Activated CD8-positive, alpha-beta memory T cell treated with anti-CD3 and anti-CD28 coated beads, Interleukin-2, amount 50 U/mL, for 4 hours (primary cell): ENCODE results near the gene ZNHIT2.

Experiments
- DNase-seq: peaks from one replicate; pipeline ENCODE4 v3.0.0-alpha.2; 2020

ZNHIT2 gene

DNA sequence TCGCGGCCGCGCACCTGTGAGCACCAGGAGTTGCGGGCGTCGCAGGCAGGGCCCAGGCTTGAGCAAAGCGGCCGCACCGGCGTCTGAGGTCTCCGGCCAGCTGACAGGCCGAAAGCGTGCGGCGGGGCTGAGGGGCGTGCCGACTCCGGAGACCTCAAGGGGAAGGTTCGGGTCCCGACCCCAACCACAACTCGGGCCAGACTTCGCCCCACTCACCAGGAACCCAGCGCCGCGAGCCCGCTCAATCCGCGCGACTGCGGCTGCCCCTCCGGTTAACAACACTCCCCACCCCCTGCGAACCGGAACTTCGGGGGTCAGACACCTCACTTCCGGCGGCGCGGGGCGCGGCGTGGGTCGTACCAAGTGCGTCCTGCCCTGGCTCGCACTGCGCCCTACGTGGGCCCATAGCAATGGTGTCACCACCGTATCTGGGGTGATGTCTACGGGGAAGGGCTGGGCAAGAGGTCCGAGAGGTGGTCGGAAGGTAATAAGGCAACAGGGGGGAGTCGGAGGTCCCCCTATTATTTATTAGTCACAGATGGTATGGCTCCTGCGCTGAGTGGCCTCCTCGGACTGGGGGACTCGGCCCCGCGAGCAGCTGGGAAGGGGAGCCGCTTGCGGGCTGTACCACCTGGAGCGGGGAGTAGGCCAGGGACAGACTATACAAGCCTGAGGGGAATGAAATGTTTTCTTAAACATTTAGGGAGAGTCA, 16.9 kb upstream of the ZNHIT2 start, which contains the start of gene SYVN1:
SYVN1 (minus strand) TSS at position 280 of the 712 bp plus-strand sequence. CDS start 918 bp downstream, outside the sequence.
- DNase-seq, result peak; percentile 92

DNA sequence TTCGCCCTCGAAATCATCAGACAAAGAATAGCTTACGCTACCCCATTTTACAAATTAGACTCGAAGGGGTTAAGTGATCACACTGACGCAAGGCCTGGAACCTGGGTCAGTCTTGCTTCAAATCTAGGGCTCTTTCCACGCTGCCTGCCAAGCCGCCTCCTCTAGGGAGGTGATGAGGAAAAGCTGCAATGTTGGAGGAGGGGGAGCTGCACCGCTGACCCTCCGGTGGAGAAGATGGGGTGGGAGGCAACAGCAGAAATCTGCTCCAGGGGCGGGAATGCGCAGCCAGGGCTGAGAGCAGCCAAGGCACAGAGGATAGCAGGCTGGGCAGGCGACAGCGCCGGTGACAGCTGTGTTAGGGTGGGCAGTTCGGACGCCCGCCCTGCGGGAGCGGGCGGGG, 16.2 kb upstream of the ZNHIT2 start:
- no peak for DNase-seq

DNA sequence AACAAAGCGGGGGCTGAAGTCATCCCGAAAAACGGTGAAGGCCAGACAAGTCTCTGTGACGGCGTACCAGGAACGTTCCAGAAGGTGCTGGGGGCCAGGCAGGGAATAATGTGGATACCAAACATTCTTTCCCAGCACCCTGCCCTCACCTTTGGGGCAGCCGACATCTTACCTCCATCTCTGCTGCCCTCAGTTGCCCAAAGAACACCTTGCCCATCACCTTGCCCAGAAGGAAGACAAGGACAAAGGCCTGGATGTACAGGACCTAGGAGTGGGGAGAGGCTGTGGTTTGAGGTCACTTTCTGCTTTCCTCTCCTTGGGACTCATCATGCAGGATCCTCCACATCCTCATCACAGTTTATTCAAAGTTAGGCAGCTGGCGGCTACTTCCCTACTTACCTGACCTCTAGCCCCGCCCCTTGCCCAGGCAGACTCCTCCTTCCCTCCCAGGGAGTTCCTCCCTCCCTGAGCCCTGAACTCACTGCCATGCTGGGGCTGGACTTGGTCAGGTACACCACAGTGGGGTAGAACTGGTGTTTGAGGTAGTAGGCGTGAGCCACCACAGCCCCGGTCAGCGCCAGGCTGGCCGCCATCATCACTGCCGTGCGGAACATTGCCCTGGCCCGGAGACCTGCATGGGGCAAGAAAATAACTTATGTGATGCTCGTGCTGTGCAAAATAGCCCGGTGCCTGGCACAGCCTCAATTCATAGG, 15.6 kb upstream of the ZNHIT2 start:
- no peak for DNase-seq

DNA sequence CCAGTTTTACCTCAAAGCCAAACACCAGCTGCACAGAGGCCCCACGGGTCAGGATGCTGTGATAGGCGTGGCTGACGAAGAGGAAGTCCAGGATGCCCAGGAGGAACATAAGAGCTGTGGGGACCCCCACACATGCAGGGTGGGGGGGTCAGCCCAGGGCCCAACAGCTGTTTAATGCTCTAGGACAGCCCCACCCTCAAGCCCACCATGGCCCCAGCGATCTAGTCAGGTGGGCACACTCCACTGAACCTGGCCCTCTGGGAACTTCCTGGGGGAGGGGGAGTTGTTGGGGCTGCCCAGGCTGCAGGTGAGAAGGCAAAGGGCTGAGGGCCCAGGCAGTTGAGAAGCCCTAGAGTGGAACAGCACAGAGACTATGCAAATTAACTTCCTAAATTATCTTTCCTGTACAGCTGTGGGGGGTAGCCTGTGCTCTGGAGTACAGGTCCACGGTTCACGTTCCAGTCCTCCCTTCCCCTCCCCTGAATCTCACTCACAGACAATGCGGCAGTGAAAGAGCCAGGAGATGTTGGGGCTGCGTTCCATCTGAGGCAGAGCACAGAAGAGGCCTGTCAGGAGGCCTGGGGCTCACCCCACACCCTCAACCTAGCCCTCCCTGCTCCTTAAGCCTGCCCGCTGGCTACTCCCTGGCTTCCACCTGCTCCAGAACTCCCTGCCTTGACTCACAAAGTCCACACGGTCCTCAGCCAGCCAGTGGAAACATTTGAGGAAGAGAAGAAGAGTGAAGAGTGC, 14.9 kb upstream of the ZNHIT2 start:
- no peak for DNase-seq

DNA sequence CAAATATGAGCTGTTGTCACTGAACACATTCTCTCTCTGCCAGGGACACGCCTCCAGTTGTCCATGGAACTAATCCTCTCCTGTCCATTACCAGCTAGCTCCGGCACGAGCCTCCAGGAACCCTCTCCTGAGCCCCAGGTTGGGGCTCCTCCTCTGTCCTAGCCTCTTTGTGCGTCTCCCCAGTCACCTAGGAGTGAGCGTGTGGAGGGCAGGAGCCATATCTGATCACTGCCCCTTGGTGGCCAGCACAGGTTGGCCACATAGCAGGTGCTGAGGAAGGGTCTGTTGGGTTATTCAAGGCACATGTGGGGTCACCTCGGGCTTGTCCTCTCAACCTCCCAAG, 14.4 kb upstream of the ZNHIT2 start:
- DNase-seq, result no peak

DNA sequence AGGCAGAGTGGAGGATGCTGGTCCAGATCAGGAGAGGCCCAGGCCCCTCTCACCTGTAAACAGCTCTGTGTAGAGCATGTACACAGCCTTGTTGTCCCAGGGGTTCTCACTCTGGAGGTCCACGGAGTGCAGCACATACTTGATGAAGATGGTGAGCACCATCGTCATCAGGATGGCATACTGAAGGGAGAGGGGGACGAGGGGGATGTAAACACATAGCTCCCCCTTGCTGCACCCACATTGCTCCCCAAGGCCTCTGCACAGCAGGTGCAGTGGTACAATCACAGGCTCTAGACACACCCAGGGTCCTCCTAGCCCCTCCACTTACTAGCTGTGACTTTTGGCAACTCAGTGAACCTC, 13.9 kb upstream of the ZNHIT2 start:
- DNase-seq, result no peak

DNA sequence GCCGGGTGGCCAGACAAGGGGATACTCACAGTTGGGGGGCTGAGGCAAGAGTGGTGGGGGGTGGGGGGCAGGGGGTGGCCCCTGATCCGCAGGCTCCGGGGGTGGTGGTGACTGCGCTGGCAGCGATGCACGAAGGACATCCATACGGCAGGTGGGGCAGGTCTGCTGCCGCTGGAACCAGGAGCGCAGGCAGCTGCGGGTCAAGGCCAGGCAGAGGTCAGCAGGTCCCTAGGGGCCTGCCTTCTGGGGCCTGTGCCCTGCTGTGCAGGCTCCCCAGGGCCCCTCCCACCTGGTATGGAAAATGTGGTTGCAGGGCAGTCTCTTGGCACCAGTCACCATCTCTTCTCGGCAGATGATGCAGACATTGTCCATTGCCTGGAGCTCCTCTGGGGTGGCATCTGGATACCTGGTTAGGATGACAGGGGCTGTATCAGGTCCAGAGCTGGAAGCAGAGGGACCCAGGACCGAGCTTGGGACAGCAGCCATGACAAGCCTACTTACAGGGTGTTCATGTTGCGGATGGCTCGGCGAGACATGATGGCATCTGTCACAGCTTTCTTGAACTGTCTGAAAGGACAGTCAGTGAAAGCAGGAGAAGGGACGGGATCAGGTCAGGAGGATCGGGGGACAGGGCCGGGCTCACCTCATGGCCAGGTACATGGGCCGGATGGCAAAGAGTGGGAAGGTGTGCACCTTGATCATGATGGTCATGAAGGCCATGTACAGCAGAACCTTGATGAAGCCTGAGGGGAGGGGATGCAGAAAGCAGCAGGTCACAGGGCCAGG, 13.3 kb upstream of the ZNHIT2 start:
- DNase-seq, result no peak

DNA sequence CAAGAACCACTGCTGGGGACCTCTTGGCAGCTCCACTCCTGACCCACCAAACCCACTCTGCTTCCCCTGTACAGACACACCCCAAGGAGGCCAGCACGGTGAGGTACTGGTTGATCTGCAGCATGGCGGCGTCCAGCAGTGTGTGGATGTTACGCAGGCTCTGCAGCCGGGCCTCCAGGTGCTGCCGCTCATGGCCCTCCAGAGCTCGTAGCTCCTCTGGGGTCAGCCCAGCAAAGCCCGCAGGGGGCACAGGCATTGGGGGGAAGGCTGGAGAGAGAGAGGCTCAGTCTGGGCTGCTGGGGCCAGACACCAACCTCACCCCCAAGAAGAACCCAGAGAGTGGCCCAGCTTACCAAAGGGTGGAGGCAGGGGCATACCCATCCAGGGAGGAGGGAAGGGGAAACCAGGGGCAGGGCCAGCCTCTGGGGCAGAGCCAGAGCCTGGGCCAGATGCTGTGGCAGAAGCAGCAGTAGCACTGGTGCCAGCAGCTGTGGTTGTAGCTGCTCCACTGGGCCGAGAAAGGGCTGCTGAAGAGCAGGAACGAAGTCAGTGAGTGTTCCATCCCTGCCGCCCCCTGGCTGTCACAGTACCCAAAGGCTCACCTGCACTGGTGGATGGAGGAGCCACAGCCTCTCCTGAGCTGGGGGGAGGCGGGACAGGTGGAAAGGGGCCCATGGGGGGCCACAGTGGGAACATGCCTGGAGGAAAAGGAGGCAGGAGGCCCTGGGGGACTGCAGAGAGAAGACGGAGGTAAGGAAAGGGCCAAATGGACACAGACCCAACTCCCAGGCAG, 12.3 kb upstream of the ZNHIT2 start:
- DNase-seq, result no peak

DNA sequence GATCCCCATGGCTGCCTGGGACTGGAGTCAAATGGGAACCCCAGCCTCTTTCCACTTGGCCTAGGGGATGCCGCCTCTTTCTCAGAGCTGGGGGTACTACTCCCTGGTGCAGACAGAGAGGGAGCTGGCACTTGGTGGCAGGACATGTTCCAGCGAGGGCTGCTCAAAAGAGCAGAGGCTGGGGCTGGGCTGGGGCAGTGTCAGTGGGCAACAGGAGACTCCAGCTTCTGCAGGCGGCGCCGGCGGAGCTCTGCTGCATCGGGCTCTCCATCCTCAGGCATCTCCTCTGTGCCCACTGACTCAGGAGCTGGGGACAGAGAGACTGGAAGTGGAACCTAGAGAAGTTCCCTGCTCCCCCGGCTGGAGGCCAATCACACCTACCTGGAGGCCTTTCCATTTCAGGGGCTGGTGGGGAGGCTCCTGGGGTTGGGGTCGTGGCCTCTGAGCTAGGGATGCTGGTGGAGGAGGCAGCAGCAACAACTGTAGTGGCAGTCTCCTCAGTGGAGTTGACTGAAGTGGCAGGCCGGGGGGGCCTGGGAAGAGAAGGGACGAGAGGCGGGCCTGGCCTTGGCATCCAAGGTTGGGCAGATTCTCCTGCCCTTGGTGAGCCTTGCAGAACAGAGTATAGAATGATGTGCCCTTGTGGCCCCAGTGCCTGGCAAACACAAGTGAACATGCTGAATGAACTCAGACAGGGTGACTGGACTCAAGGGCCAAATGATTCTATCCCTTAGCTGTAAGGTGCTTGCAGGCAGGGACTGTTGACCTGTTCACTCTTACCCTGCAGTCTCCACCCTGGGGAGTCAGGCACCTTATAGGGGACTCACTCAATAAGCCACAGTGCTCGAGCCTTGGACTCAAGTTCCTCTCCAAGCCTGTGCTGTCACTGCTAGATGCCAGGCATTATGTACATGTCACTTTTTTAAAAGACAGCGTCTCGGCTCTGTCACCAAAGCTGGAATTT, 11.0 kb upstream of the ZNHIT2 start:
- DNase-seq, result no peak

DNA sequence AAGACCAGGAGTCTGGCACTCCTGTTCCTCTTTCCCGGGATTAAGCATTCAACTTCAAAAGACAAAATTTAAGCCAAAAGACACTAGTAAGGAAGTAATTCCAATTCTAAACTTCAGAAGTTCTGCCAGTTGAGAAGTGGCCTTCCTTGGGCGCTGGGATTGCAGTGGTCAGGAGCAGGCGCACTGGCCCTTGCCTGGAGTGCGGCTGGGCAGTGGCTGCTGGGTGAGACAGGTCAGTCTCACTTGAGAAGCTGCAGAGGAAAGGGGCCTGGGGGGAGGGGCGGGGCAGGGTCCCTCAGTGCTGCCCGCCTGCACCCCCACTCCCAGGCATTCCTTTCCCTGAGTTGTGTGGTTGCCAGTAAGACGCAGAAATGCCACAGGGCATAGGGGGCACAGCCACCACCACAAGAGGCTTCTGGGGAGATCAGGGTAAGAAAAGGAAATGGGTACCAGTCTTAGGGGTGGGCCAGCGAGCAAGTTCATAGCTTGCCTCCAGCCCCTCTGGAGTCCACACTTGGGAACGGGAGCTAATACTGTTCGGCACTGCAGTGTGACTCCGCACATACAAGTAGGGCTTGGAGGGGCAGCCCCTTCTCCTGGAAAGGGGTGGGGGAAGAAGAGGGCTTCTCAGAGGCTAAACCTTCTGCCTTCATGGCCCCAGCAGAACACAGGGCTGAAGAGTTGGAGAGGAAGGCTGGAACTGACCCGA, 10.1 kb upstream of the ZNHIT2 start:
- DNase-seq, result no peak

DNA sequence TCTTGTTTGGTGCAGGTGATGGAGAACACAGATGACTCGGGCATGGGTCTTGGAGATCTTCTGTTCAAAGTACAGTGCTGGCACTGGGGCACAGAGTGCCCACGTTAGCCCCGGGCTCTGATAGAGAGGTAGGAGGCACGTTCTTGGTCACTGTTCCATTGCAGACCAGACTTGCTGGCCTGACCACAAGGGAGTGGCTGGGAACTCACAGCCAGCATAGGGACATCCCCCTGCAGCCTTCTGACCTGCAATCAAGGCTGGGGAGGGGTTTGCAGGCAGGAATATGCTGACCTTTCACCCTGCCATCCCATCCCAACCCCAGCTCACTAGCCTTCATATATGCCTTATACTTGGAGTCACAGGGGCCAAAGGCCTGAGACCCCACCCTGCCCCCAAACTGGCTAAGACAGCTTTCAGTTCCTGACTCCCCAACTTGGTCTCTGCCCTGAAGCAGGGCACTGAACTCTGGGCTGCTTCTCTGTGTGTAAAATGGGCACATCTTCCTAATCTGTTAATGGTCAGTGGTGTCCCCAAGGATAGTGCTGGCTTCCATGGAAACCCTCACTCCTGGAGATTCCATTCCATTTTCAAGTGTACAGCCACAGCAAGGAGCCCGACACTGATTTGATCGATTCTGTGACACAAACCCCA, 9.2 kb upstream of the ZNHIT2 start:
- DNase-seq, result no peak

DNA sequence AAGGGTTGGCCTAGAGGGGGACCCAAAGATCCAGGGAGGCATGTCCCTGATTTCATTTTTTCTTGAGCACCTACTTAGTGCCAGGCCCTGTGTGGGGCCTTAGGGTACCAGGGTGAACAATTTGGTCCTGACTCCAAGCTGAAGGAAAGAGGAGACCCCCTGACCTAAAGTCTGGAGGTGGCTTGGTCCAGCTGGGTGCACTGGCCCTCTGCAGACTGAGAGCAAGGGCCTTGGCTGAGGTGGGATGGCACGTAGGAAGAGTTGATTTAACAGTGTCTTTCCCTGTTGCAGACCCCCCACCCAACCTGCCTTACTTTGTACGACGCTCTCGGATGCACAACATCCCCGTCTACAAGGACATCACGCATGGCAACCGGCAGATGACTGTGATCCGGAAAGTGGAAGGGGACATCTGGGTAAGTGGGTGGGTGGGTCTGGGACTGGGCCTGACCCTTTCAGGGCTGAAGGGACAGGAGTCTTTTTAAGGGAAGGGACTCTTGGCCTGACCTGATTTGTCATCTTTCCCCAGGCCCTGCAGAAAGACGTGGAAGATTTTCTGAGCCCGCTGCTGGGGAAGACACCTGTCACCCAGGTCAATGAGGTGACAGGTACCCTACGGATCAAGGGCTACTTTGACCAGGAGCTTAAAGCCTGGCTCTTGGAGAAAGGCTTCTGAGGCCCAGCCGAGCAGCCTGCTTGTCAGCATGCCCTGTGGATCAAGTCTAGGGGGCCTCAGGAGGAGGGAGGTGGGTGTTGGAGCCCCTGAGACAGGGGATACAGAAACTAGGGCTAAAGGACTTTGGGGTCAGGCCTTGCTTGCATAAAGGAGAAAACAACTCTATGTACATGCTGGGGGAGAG, 7.9 kb upstream of the ZNHIT2 start:
- no peak for DNase-seq

DNA sequence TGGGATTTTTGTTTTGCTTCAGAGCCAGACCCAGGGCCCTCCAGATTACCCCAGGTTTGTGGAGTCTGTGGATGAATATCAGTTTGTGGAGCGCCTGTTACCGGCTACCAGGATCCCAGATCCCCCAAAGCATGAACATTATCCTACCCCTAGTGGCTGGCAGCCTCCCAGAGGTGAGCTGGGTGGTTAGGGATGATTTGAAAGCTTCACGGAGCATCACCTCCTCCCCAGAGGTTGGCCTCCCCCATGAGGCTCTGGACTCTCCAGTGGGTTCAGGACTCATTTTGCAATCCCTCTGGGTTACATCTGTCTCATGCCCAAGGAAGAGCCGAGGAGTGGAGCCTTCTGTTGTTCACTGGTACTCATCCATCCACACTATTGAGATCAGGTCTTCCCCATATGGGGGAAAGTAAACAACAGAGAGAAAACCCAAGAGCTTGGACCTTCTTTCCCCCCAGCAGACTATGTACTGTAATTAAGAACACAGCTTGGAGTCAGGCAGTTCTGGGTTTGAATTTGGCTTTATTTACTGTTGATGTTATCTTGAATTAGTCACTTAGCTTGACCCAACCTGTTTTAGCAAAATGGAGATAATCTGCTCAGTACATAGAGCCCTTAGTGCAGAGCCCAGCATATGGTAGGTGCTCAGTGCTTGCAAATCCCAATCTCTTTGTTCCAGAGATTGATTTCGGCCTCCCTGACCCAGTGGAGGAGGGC, 7.1 kb upstream of the ZNHIT2 start:
- no peak for DNase-seq

DNA sequence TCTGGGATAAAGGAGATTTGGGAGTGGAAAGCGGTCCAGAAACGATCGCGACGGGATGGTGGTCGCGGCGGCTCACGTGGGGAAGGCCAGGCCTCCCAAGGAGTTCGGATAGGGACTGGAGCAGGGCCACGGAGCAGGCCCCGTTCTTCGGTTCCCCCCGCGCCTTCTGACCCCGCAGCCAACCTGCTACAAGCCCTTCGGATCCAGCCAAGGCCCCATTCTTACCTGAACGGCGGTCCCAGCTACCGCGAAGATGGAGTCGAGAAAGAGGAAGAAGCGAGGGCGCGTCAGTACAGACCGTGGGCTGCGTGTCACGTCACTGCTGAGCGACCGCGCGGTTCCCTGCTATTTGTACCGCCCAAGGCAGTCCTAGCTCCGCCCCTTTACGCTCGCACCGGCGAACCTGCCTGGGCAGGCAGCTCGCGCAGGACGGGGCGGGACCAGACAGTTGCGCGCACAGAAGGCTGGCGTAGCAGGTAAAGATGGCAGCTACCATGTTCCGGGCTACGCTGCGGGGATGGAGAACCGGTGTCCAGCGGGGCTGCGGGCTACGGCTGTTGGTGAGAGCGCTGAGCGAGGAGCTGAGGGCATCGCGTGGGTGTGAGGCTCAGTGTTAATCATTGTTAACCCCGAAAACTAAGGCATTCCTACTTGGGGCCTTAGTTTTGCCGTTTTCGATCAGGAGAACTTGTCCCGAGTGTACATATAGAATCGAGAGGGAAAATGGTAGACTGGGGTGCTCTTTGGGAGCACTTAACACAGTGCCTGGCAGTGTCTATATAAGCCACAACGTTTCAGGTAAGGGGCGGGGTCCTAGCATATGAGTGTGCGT, 4.6 kb upstream of the ZNHIT2 start, which contains the start of the genes FAU and MRPL49:
FAU (minus strand) TSS at position 270 of the 832 bp plus-strand sequence. CDS start 321 bp downstream, outside the sequence.
MRPL49 (plus strand) TSS at position 457 of the 832 bp plus-strand sequence; CDS start at position 483, 26 bp downstream.
- DNase-seq, result peak; percentile 99

DNA sequence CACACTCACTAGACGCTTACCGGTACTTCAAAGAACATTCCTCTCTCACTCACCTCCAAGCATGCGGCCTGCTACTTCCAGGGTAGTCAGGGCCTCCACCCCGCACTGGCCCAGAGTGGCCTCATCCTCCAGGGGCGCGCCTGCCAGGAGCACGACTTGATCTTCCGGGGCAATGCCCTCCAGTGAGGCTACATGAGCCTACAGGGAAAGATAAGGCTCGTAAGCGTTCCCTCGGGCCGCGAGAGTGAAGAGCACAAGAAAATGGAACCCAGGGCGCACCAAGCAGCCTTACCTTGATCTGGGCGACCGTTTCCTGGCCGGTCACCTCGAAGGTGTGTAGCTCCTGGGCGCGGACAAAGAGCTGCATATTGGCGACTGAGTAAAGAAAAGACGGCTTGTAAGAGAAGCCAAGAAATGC, 4.0 kb upstream of the ZNHIT2 start:
- DNase-seq, result no peak

DNA sequence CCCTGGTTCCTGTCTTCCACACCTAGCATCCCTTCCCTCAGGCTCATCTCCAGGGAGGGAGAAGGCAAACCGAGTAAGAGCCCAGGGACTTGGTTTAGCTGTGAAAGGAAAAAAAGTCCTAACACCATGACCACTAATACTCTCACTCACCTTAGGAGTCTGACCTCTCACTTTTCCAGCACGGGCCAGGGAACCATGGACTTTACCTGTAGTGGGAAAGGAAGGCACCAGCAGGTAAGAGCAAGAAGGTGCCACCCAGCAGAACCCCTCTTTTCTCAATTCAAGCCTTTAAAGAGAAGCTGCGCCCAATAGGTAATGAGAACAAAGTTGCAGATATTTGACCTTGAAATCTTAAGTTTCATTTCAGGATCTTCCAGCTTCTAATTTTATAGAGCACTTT, 3.3 kb upstream of the ZNHIT2 start:
- DNase-seq, result no peak

DNA sequence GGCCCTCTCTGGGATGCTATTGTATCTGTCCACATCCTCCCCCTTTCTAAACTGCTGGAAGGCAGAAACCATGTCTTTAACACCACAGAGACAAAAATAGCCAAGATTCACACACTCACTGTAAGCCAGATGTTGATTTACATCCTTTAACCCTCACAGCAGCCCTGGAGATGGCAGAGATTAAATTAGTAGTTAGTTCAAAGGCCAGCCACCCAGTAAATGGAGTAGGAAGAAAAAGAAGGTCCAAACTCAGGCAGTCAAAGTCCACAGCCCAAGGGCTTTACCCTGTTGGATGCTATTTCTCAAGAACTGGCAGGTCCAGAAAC, 2.1 kb upstream of the ZNHIT2 start:
- no peak for DNase-seq
